Naive thymus-derived CD4-positive, alpha-beta T cell (primary cell): ENCODE results near the gene PLA2G6. TPM values are rescaled to one million over a fixed set of nuclear protein-coding genes. Genes with fewer than 3 reads are reported as not detected.
"Not testable (repeated sequence)": the region's sequence is repeated elsewhere in the genome, so short reads cannot be mapped to it uniquely, and the experiment has no call there.

Experiments
- ATAC-seq: fragments of 150-1000 bp; cut with Tn5 transposase; 2 replicates; pipeline ENCODE4 v1.10.0; 2021; ENCODE audit warnings: mild to moderate bottlenecking, moderate library complexity
- CTCF ChIA-PET: fragments of 350-600 bp; sonication (Branson Sonifier 250); formaldehyde crosslinking; loops from one replicate; lab custom pipeline; 2021; ENCODE audit warnings: antibody characterized with exemption; lab: Charles Lee
- POLR2A ChIA-PET: fragments of 350-600 bp; sonication (Branson Sonifier 250); formaldehyde crosslinking; loops from one replicate; lab custom pipeline; 2021; ENCODE audit warnings: antibody characterized with exemption, inconsistent platforms; lab: Charles Lee
- DNase-seq, 9 donors: peaks; one replicate each; pipeline versions ENCODE4 v3.0.0 to v3.0.0-alpha.2; 2020 to 2022; ENCODE audit warnings: mixed read lengths in 1 of 9
- H3K27ac ChIP-seq: one replicate; pipeline ENCODE4 v1.7.0; 2013; ENCODE audit warnings: mild to moderate bottlenecking, low read depth, low read length, moderate library complexity
- H3K27me3 ChIP-seq, 2 donors: one replicate each; pipeline ENCODE4 v1.7.0; 2013; ENCODE audit warnings: low read length in 2 of 2, mild to moderate bottlenecking in 2 of 2, moderate library complexity in 2 of 2; ENCODE audit not compliant: control insufficient read depth in 2 of 2, insufficient read depth in 2 of 2
- H3K36me3 ChIP-seq, 3 experiments: 1 replicate in 2 of 3; 2 replicates in 1 of 3; pipeline ENCODE4 v1.7.0; 2013; ENCODE audit warnings: low read length in 3 of 3, mild to moderate bottlenecking in 3 of 3, moderate library complexity in 1 of 3; ENCODE audit not compliant: insufficient read depth in 3 of 3, control insufficient read depth in 2 of 3
- H3K4me1 ChIP-seq, 2 donors: one replicate each; pipeline ENCODE4 v1.7.0; 2013; ENCODE audit warnings: low read length in 2 of 2, mild to moderate bottlenecking in 2 of 2, moderate library complexity in 1 of 2; ENCODE audit not compliant: control insufficient read depth in 2 of 2, insufficient read depth in 2 of 2
- H3K4me3 ChIP-seq: 2 replicates; pipeline ENCODE4 v1.7.0; 2013; ENCODE audit warnings: mild to moderate bottlenecking, low read length
- H3K9me3 ChIP-seq, 3 experiments: 1 replicate in 2 of 3; 2 replicates in 1 of 3; pipeline ENCODE4 v1.7.0; 2013; ENCODE audit warnings: low read length in 3 of 3; ENCODE audit not compliant: control insufficient read depth in 2 of 3
- H3K27ac Mint-ChIP-seq, 9 donors: one replicate each; pipeline ENCODE4 v1.8.0; 2020 to 2022; ENCODE audit warnings: mixed read lengths in 9 of 9, mild to moderate bottlenecking in 8 of 9, moderate library complexity in 5 of 9, inconsistent platforms in 2 of 9
- H3K27me3 Mint-ChIP-seq, 5 donors: one replicate each; pipeline ENCODE4 v1.8.0; 2021 to 2022; ENCODE audit warnings: mixed read lengths in 5 of 5, mild to moderate bottlenecking in 1 of 5
- H3K36me3 Mint-ChIP-seq, 5 donors: one replicate each; pipeline ENCODE4 v1.8.0; 2020 to 2022; ENCODE audit warnings: mixed read lengths in 5 of 5, mild to moderate bottlenecking in 3 of 5, inconsistent platforms in 1 of 5
- H3K4me1 Mint-ChIP-seq, 7 donors: one replicate each; pipeline ENCODE4 v1.8.0; 2020 to 2022; ENCODE audit warnings: mixed read lengths in 7 of 7, mild to moderate bottlenecking in 3 of 7, inconsistent platforms in 1 of 7
- H3K4me3 Mint-ChIP-seq, 10 donors: one replicate each; pipeline ENCODE4 v1.8.0; 2020 to 2022; ENCODE audit warnings: mild to moderate bottlenecking in 10 of 10, mixed read lengths in 10 of 10, moderate library complexity in 6 of 10, inconsistent platforms in 2 of 10
- H3K9me3 Mint-ChIP-seq, 11 donors: one replicate each; pipeline ENCODE4 v1.8.0; 2020 to 2022; ENCODE audit warnings: mixed read lengths in 11 of 11, mild to moderate bottlenecking in 4 of 11, inconsistent platforms in 1 of 11, moderate library complexity in 1 of 11
- intact Hi-C, 2 donors: fragments of 100-400 bp; cut with micrococcal nuclease; formaldehyde crosslinking; loops; one replicate each; pipeline ENCODE4 v1.15.1; 2023
- polyA plus RNA-seq, 2 donors: library from polyadenylated mRNA; unstranded; fragments of 300-500 nt; fragmentation: Illumina TruSeq; gene quantifications; one replicate each; pipeline ENCODE4 v1.2.3, GENCODE V29; 2021
- total RNA-seq, 6 experiments: library from RNA in 5 of 6; stranded (reverse) in 5 of 6; gene quantifications; 1 replicate in 5 of 6; 2 replicates in 1 of 6; pipeline ENCODE4 v1.2.3 and lab custom pipeline; 2021 to 2026

The PLA2G6 gene
- total and polyA plus RNA-seq, 7 experiments from 2014 or later, result 4.8 to 252 (median 78.9) TPM

DNA sequence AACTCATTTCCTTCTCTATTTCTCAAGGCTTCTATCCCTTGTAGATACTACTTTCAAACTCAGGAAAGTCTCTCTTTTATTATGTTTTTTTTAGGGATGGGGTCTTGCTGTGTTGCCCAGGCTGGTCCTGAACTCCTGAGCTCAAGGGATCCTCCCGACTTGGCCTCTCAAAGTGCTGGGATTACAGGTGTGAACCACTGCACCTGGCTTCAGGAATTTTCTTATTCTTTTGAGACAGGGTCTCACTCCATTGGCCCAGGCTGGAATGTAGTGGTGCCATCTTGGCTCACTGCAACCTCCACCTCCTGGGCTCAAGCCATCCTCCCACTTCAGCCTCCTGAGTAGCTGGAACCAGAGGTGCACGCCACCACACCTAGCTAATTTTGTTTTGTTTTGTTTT, 102.4 kb downstream of the PLA2G6 start:
- POLR2A ChIA-PET, H3K27ac Mint-ChIP-seq: not testable (repeated sequence)
- peaks cover 3 to 30% (median 8%) of the 10 kb centered on the region in 5 donors for H3K27me3 Mint-ChIP-seq

DNA sequence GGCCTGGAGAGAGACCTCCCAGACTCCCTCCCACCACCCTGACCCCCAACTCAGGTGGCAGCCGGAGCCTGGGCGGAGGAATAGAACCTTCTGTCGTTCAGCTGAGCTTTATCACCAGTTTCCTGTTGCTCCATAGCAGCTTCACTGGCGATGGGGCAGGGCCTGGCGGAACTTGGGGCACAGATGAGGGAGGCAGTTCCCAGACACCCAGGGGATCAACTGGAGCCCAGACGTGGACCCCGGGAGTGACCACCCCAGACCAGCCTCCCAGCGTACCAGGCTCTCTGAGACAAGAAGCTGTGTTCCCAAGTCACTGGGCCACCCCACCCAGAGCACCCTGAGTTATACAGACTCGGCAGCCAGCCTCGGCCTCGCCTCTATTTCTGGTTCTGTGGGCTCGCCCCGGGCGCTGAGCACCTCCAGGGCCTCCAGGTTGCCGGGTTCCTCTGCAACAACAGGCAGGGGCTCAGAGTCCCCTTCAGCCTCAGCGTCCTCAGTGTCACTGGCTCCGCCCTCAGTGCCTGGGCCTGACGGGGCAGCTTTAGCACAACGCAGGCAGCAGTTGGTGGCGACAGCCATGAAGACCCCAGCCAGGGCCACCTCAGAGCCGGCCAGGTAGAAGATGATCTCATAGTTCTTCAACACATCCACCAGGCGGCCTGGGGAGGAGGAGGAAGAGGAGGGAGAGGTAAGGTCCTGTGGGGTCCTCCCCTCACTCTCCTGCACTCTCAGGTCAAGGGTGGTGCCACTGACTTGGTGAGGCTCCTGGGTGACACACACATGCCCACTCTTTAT, 103.4 kb downstream of the PLA2G6 start:
- no peak for ATAC-seq
- H3K9me3 Mint-ChIP-seq, result no peaks in the 10 kb centered on the region
- Histone ChIP-seq H3K27me3 (peaks cover 0 to 8% of the 10 kb centered on the region in 2 donors), H3K4me3 (no peak overlapping the region), H3K9me3 (no peaks in the 10 kb centered on the region), H3K36me3 (peaks cover 0 to 22% (median 0%) of the 10 kb centered on the region in 3 experiments), H3K27ac (no peak overlapping the region), H3K4me1 (peaks cover 3 to 9% of the 10 kb centered on the region in 2 donors)
- CTCF ChIA-PET, result interaction anchor here (0.5 kb wide), 1 partner anchor 127 kb away, joined by 3 read pairs; no protein-coding TSS in a partner anchor
- H3K27me3 Mint-ChIP-seq, result peaks cover 2 to 27% (median 5%) of the 10 kb centered on the region in 5 donors
- peaks cover 0 to 7% (median 0%) of the 10 kb centered on the region in 5 donors for H3K36me3 Mint-ChIP-seq
- no peak overlapping the region for H3K4me3 Mint-ChIP-seq
- no peak for DNase-seq
- intact Hi-C loops, result no loop called here
- H3K4me1 Mint-ChIP-seq, result peaks cover 0 to 6% (median 0%) of the 10 kb centered on the region in 7 donors
- no peak overlapping the region for H3K27ac Mint-ChIP-seq
- POLR2A ChIA-PET, result no interaction called here

More for the DNA sequence above, 102.4 kb downstream of the PLA2G6 start:
- H3K4me3 Mint-ChIP-seq, result peak overlapping the region in 2 of 10 donors; percentile 14 to 24
- ATAC-seq, H3K27me3 ChIP-seq, H3K36me3 Mint-ChIP-seq, H3K4me1 ChIP-seq, H3K4me1 Mint-ChIP-seq, H3K9me3 ChIP-seq, H3K27ac ChIP-seq, intact Hi-C loops, H3K4me3 ChIP-seq, DNase-seq, CTCF ChIA-PET, H3K9me3 Mint-ChIP-seq: not testable (repeated sequence)
- H3K36me3 ChIP-seq, result peaks cover 0 to 12% (median 0%) of the 10 kb centered on the region in 3 experiments

DNA sequence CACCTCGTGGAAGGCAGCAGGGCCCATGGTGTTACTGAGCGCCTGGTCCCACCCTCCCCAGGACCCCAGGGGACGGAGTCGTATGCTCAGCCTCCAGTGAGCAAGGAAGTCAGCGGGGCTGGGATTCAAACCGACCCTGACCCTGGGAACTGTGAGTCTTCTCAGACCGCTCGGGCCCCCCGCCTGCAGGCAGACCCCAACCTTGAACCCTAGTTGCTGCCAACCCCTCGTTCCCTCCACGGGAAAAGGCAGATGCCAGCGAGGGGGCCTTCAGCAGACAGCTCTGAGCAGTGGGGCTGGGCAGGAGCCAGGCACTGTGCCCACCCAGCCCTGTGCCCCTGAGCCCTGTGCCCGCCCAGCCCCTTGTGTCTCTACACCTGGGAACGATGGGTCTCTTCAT, 104.0 kb downstream of the PLA2G6 start:
- Histone ChIP-seq H3K27ac (no peak overlapping the region), H3K9me3 (no peaks in the 10 kb centered on the region), H3K4me3 (no peak overlapping the region), H3K27me3 (peaks cover 0 to 6% of the 10 kb centered on the region in 2 donors), H3K36me3 (peaks cover 0 to 28% (median 0%) of the 10 kb centered on the region in 3 experiments), H3K4me1 (peaks cover 3 to 8% of the 10 kb centered on the region in 2 donors)
- intact Hi-C loops, result no loop called here
- ChIA-PET POLR2A (no interaction called here), CTCF (no interaction called here)
- H3K36me3 Mint-ChIP-seq, result peaks cover 0 to 13% (median 4%) of the 10 kb centered on the region in 5 donors
- H3K27me3 Mint-ChIP-seq, result peaks cover 0 to 22% (median 3%) of the 10 kb centered on the region in 5 donors
- no peak overlapping the region for H3K27ac Mint-ChIP-seq
- no peak for ATAC-seq
- no peaks in the 10 kb centered on the region for H3K9me3 Mint-ChIP-seq
- DNase-seq, result no peak
- H3K4me1 Mint-ChIP-seq, result peaks cover 0 to 6% (median 0%) of the 10 kb centered on the region in 7 donors
- H3K4me3 Mint-ChIP-seq, result no peak overlapping the region

DNA sequence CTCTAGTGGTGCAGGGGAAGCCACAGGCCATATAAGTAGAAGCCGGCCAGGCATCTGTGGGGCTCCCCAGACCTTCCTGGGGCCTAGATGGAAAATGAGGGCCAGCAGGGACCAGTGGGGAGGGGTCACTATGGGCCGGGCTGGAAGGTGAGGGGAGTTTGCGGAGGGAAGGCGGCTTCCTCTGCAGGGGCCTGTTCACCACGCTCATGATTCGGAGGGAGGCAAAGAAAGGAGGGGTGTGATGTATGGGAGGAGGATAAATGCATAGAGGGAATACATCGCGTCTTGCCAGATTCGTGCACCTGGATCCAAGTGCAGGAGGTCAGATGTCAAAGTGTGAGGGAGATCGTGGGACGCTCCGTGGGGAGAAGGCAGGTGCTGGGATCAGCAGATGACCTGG, 104.5 kb downstream of the PLA2G6 start:
- H3K9me3 ChIP-seq, result no peaks in the 10 kb centered on the region
- intact Hi-C loops, result no loop called here
- POLR2A ChIA-PET, result no interaction called here

DNA sequence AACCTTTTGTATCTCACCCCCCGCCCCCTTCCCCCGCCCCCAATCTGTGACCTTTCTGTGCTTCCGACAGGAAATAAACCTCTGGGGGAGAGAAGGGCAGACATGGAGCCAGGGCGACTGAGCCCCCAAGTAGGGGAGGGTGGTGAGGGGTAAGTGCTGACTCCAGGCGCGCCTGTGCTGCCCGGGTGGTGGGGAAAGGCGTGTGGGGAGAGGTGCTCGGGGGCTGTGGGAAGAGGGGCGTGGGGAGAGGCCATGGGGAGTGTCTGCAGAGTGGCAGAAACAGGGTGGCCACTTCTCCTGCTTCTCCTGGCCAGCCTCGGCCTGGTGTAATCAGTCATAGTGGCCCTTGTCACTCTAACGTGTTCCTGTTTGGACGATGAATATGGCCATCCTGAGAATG, 105.7 kb downstream of the PLA2G6 start:
- no peaks in the 10 kb centered on the region for H3K27me3 ChIP-seq
- intact Hi-C loops, result no loop called here
- H3K9me3 Mint-ChIP-seq, result no peaks in the 10 kb centered on the region

More for the DNA sequence above, 104.5 kb downstream of the PLA2G6 start:
- Histone ChIP-seq H3K27me3 (peaks cover 0 to under 1% of the 10 kb centered on the region in 2 donors), H3K27ac (no peak overlapping the region), H3K36me3 (peaks cover 0 to 33% (median 0%) of the 10 kb centered on the region in 3 experiments), H3K4me1 (peaks cover 3% of the 10 kb centered on the region in 2 donors), H3K4me3 (no peak overlapping the region)
- no peak overlapping the region for H3K27ac Mint-ChIP-seq
- no peak overlapping the region for H3K4me3 Mint-ChIP-seq
- H3K36me3 Mint-ChIP-seq, result peaks cover 0 to 18% (median 7%) of the 10 kb centered on the region in 5 donors
- H3K27me3 Mint-ChIP-seq, result peaks cover 0 to 21% (median 3%) of the 10 kb centered on the region in 5 donors
- DNase-seq (no peak), ATAC-seq (no peak)
- H3K9me3 Mint-ChIP-seq, result no peaks in the 10 kb centered on the region
- CTCF ChIA-PET, result no interaction called here
- H3K4me1 Mint-ChIP-seq, result peaks cover 0 to 5% (median 0%) of the 10 kb centered on the region in 7 donors

DNA sequence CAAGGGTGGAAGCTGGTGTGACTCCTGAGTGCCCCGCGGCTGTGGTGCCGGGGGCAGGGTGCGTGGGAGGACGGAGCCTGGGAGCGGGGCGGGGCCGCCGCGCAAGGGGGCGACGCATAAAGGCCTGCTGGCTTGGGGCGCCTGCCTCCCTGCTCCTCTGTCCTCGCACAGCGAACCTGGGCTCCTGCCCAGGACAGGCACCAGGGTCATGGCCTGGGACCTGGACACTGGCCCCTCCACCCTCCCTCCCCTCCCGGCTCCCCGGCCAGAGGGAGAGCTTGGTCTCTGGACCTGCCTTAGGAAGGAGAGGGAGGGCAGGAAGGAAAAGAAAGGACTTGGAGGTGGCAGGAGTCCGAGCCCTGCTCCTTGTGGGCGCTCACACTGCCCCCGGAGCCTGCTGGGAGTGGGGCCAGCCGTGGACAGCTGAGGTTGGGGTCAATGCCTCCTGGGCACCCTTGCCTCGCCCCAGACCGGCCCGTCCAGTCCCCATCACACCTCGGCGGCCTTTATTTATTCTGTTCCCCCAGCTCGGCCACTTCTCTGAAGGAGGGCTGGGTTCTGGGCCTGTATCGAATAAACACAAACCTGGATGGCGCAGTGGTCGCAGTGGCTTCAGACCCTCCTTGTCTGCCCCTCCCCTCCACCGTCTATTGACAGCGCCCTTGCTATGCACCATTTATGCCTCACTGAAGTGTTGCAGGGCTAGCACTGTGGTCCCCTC, 106.4 kb downstream of the PLA2G6 start:
- Histone ChIP-seq H3K27me3 (no peaks in the 10 kb centered on the region), H3K4me3 (no peak overlapping the region), H3K27ac (no peak overlapping the region), H3K36me3 (peaks cover 0 to 50% (median 0%) of the 10 kb centered on the region in 3 experiments), H3K4me1 (no peaks in the 10 kb centered on the region), H3K9me3 (no peaks in the 10 kb centered on the region)
- Mint-ChIP-seq H3K27me3 (peaks cover 0 to 11% (median 3%) of the 10 kb centered on the region in 5 donors), H3K36me3 (peaks cover 0 to 18% (median 7%) of the 10 kb centered on the region in 5 donors), H3K4me3 (no peak overlapping the region), H3K4me1 (no peaks in the 10 kb centered on the region), H3K27ac (no peak overlapping the region), H3K9me3 (no peaks in the 10 kb centered on the region)
- no peak for DNase-seq
- POLR2A ChIA-PET, result no interaction called here
- intact Hi-C loops, result no loop called here
- CTCF ChIA-PET, result no interaction called here
- no peak for ATAC-seq

More for the DNA sequence above, 105.7 kb downstream of the PLA2G6 start:
- Histone ChIP-seq H3K36me3 (peaks cover 0 to 43% (median 0%) of the 10 kb centered on the region in 3 experiments), H3K4me1 (no peaks in the 10 kb centered on the region), H3K9me3 (no peaks in the 10 kb centered on the region), H3K4me3 (no peak overlapping the region), H3K27ac (no peak overlapping the region)
- H3K27ac Mint-ChIP-seq, result no peak overlapping the region
- no peaks in the 10 kb centered on the region for H3K4me1 Mint-ChIP-seq
- peaks cover 0 to 18% (median 7%) of the 10 kb centered on the region in 5 donors for H3K36me3 Mint-ChIP-seq
- peaks cover 0 to 16% (median 3%) of the 10 kb centered on the region in 5 donors for H3K27me3 Mint-ChIP-seq
- POLR2A ChIA-PET, result no interaction called here
- H3K4me3 Mint-ChIP-seq, result no peak overlapping the region
- CTCF ChIA-PET, result no interaction called here
- DNase-seq, result no peak
- ATAC-seq, result no peak
